HG03135 (cell line): ENCODE results near the gene OR52B2.
A peak's percentile ranks its signal among the peaks of the same experiment; 100 is the strongest.

Source experiments
- ATAC-seq: cut with Tn5 transposase; IDR thresholded peaks from one replicate; pipeline ENCODE4 v1.9.1; 2021; ENCODE audit warnings: mild to moderate bottlenecking, moderate library complexity; ENCODE audit not compliant: unreplicated experiment

OR52B2 gene

DNA sequence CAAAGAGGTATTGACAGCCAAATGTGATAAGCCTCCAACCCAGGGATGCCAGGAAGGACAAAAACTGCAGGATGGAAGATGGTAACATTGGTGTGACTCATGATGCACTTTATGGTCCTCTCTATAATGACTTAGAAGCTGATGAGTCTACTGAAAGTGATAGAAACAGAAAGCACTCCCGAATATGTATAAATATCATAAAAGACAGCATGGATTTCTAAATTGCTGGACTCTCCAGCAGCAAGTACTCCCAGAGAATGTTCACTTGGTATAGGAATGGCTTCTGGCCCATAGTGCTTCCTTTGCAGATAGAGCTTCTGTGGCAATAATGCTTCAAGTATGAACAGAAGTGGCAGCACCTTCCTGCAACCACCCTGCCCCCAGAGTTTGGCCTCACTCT lies at the start of gene OR52B2:
Gene OR52B2, minus strand, starts transcription at position 101 of the 400 bp plus-strand sequence. Its CDS starts 0 bp downstream, at position 101.
- ATAC-seq: no peak

DNA sequence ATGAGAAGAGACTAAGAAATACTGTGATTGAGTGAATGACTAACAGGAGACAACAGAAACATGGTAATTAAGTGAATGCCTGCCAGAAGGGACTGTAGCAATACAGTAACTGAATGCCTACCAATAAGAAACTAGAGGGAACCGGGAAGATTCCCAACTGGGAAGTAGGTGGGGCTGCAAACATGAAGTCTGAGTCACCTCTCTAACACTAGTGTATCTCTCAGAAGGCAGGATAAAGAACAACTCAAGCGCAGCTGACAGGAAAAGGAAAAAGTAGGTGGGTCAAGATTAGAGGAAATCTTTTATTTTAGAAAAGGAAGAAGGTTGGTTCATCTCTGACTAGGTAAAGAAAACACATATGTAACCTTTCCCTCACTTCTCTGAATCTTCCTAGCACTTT lies 49.2 kb upstream of the OR52B2 start:
- no peak for ATAC-seq

DNA sequence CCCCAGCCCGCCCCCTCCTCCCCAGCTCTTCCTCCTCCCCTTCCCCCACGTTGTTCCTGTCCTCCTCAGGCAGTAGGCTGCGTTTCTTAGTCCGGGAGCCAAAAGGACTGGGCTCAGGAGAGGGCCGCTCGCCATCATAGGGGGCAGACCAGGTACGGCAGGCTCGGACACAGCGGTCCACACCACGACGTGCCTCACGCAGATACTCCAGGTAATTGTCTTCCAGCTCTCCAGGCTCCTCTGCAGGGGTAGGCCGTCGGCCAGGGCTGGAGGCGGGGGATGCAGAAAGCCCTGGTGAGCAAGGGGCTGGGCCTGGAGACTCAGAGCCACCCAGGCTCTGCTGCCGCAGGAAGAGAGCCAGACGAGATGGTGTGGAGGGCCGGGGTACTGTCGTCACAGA lies 47.6 kb upstream of the OR52B2 start:
- ATAC-seq: no peak

DNA sequence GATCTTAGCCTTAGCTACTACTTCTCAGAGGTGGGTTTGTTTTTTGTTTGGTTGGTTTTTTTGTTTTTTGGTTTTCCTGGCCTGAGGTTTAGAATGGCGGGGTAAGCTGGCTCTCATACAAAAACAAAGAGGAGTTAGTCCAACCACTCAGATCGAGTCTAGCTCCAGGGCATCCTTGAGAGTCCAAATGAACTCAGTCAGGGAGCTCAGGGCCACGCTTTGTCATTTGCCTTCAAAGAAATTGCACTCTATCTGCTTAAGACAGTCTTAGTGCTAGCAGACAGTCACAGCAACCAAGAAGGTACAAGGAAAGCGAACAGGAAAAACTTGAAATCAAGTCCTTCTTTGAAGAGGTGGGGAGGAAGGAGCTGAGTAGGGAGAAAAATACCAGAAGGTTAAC lies 46.4 kb upstream of the OR52B2 start:
- ATAC-seq: no peak

DNA sequence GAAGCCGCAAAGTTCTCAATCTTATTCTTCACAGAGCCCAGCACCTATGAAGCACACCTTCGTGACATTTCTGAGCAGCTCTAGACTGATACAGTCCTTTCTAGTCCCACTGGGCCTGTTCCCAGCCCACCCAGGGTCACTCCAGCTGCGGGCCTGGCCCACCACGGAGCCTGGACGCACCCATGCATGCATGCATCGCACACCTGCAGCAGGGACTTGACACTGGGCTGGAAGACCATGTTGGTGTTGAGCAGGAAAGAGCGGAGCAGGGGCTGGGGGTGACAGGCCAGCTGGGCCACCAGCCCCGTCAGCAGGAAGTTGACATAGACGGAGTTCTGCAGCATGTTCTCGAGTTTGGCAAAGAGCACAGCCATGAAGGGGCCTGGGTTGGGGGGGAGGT lies 44.4 kb upstream of the OR52B2 start:
- ATAC-seq: no peak

DNA sequence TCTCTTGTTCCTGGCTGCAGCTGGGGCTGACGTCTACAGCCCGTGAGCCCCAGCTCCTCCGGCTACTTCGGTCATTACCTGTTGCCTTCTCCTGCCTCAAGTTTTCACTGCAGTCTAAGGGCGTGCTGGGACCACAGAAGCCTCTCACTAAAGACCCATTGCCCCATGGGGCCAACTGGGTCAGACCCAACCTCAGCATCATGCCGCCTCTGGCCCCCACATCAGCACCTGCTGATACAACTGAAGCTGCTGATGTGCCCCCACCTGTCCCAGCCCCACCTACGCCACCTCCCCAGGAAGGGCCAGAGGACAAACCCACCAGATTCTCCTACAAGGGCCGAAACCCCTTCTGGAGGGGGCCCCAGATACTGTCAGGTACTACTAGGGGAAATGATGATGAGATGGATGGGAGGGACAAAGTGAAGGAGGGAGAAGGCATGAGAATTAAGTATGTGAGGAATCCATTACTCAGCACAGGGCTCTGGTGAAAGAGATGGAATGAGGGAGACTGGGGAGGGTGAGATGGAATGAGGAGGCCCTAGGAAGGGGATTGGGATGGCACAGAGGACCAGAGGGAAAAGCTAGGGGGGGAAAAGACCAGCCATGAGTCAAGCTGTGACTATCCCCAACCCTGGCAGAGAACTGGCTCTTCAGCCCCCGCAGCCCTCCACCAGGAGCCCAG lies 40.3 kb upstream of the OR52B2 start:
- no peak for ATAC-seq

DNA sequence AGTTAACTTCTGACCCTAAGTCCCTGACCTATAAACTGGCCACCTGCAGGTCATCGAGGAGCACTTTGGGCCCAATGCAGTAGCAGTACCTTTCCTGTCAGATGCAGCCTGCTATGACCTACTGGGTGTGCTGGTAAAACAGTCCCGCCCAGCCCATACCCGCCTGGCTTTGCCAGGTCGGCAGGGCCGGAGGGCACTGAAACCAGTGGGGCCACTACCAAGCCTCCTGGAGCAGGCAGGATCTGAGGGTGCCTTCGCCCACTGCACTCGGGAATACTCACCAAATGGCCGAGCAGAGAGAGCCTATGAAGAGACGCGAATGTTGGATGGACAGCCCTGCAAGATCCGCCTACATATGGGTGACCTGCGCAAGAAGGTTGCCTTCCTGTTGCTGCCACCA lies 39.7 kb upstream of the OR52B2 start:
- ATAC-seq: no peak

DNA sequence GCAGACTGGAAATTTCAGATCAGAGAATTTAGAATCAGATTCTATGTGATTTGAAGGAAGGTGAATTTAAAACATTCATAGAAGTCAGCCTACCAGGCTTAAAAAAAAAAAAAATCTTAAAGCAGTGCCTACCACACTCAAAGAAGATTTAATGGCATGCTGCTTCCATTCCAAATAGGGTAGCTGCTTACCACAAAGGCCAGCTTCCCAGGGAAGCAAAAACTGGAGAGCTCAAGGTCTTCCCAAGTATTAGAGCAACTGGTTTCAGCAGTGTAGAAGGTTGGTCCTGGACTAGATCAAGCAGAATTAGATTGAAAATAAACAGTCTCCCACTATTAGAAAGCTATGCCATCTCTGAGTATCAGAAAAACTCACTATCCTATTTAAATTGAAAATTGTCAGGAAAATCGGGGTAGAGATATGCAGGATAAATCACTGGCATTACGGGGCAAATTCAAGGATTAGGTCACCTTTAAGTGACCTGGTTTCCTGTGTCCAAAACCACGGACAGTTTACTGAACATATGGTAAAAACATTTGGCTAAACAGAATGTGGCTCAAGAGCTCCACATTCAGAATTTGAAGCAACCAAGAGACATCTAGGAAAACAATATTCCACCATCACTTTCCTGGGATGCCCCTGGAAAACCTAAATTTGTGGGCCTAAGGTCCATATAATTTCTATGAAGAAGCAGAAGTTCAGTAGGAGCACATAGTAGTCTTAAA lies 36.5 kb upstream of the OR52B2 start:
- no peak for ATAC-seq

DNA sequence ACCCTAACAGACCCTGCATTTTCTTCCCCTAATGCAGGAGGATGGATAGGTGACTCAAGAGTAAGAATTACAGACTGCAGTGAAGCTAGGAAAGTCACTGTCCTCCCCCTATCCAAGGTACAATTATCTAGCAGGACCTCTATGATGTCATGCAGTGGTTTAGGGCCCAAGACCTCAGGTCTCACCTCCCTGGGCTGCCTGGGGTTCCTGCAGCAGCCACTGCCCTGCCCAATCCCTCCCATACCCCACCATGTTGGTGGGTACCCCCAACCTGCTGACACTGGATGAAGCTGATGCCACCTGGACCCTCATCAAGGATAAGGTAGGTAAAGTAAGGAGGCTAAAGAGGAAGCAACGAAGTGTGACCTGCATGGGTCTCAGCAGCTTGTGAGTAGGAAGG lies 35.2 kb upstream of the OR52B2 start, which contains the start of gene C11orf42:
Gene C11orf42, plus strand, starts transcription at position 192 of the 400 bp plus-strand sequence. Its CDS starts 59 bp downstream, at position 251.
- no peak for ATAC-seq

DNA sequence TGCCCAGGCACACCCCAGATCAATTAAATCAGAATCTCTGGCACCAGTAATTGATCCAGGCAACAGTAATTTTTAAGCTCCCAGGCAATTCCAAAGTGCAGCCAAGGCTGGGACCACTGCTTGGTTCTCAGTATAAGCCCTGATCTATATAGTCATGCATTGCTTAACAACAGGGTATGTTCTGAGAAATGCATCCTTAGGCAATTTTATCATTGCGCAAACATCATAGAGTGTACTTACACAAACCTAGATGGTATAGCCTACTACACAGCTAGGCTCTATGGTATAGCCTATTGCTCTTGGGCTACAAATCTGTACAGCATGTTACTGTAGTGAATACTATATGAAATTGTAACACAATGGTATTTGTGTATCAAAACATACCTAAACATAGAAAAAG lies 34.6 kb upstream of the OR52B2 start:
- ATAC-seq: no peak

DNA sequence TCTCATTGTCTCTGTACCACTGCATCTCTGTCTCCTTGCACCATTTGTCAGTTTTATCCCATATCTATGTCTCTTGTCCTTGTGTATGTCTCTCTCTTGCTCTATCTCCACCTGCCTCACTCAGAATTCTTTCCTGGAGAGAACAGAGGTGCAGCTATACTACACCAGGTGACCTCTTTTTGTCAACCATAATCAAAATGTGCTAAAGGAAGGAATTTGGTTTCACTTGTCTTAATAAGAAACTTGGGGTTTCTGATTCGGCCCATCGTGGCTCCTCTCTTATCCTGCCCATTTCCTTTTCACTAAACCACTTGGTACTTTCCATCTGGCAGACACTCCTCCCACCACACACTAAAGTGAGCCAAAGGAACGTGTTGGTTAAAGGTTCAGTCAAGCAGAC lies 33.2 kb upstream of the OR52B2 start:
- peak; percentile 82 for ATAC-seq

DNA sequence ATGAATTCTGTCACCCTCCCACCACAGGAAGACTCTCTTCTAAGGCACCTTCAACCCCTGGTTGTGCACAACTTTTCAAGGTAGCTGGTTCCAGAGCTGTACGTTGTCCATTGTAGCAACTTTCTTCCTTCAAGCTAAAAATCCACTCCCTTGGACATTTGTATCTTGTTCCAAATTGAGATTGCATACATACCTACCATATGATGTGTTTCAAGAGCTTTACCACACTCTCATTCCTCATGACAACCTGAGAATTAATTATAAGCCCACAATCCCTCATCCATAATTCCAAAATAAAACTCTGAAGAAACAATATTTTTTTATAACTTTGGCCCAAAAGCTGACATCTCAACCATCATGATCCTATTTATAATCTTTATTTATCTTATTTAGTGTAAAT lies 31.9 kb upstream of the OR52B2 start:
- no peak for ATAC-seq

DNA sequence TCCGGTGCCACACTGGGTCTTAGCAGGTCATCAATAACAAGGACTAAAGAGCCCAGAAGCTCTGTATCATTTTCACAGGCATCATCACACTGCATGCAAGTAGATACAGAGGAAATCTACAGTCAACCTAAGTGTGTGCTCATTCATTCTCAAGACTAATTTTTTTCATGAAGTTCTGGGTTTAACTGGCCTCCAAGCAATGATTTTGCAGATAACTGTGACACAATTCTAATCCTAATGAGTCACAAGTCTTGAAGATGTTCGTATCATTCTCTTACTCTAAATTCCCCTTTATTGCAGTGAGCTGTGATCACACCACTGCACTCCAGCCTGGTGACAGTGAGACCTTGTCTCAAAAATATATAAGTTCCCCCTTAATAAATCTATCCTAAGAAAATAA lies 31.4 kb upstream of the OR52B2 start:
- ATAC-seq: no peak

DNA sequence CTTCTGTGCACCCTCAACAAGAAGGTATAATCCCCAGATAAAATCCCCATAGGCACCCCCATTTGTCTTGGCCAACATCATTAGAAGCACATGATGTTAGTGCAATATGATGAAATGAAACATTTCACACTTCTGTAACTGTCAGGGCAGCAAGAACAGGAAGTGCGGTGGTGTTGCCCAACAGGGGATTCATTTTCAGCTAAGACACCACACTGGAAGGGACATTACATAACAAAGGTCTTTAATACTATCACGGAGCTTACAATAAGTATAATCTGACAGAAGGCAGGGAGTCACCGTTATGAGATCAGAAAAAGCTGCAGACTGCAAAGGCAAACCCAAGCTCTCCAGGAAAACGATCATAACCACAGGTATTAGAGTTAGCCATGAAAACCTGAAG lies 30.8 kb upstream of the OR52B2 start:
- no peak for ATAC-seq

DNA sequence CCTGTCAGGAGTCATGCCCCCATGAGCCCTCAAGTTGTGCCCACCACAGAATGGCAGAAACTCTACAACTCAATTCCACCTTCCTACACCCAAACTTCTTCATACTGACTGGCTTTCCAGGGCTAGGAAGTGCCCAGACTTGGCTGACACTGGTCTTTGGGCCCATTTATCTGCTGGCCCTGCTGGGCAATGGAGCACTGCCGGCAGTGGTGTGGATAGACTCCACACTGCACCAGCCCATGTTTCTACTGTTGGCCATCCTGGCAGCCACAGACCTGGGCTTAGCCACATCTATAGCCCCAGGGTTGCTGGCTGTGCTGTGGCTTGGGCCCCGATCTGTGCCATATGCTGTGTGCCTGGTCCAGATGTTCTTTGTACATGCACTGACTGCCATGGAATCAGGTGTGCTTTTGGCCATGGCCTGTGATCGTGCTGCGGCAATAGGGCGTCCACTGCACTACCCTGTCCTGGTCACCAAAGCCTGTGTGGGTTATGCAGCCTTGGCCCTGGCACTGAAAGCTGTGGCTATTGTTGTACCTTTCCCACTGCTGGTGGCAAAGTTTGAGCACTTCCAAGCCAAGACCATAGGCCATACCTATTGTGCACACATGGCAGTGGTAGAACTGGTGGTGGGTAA lies 29.2 kb upstream of the OR52B2 start, which contains the start of gene OR52W1:
Gene OR52W1, plus strand, starts transcription at position 51 of the 637 bp plus-strand sequence. Its CDS starts 0 bp downstream, at position 51.
- no peak for ATAC-seq

DNA sequence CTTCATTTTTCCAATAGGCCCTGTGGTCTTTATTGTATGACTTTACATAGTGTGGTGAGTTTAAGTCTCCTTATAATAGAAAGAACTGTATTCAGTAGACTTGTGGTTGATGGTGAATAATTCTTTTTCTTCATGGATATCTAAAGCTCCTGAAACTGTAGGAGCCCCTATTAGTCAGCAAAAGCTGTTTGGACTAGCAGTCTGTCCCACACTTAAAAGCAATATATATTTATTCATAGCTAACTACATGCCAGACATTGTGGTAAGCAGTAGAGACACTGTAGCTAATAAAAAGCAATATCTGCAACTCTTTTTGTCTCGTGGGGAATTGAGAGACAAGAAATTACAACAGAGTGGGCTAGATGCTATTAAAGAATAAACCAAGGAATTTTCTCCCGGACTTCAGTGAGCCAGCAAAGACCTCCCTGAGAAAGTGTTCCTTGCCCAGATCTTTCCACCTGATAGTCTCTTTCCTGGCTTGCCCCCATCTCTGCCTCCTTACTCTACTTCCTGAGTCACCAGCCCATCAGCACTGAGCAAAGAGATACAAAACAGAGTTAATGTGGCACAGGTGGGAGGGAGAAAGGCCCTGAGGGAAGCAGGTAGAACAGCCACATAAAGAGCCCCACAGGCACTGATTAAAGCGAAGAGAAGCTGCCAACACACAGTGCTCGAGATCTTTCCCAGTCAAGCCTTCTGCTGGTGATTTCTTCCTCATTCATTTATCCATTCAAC lies 27.5 kb upstream of the OR52B2 start:
- no peak for ATAC-seq

DNA sequence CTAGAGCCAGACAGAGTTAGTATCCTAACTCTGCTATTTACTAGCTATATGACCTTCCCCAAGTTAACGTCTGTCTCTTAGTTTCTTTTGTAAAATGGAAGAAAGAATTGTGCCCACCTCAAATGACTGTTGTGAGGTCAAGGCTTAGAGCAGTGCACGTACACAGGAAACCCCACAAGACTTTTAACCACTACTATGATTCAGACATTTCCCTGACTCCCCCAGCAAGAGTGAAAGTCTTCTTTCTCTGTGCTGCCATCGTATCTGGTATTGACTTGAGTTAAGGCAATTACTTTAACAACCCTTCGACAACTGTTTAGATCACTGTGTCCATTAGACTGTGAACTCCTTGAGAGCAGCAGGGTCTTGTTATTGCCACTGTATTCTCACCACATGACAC lies 26.3 kb upstream of the OR52B2 start:
- ATAC-seq: no peak

DNA sequence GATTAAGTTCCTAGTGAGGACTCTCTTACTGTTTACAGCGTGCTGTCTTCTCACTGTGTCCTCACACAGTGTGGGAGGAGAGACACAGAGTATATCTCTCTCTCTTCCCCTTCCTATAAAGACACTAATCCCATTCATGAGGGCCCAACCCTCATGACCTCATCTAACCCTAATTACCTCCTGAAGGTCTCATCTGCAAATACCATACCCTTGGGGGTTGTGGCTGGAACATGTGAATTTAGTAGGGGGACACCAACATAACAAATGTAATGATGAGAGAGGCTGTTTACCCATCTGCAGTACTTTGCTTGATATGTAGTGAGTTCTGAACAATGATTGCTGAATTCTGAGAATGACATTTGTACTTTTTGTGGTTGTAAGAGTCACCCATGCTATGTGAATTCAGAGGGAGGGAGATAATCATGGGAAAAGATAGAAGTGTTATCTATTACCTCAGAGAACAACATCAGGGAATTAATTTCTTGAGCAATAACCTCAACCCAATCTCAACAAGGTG lies 24.0 kb upstream of the OR52B2 start:
- no peak for ATAC-seq

DNA sequence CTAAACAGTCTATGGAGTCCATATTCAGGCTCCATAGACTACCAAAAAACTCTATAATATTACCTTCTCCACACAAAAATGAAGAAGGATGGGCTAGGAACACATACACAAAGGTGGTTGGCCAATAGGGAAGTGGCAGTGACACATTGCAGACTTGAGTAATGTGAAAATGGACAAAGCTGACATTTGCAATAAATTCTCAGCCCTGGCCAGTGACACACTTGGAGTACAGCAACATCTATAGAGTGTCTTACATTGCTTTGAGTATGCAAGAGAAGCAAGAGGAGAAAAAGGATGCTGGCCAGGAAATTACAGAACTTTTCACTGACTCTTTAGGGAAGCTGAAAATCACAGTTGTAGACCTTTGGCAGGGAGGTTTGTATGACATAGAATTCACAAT lies 21.6 kb upstream of the OR52B2 start:
- ATAC-seq: no peak

DNA sequence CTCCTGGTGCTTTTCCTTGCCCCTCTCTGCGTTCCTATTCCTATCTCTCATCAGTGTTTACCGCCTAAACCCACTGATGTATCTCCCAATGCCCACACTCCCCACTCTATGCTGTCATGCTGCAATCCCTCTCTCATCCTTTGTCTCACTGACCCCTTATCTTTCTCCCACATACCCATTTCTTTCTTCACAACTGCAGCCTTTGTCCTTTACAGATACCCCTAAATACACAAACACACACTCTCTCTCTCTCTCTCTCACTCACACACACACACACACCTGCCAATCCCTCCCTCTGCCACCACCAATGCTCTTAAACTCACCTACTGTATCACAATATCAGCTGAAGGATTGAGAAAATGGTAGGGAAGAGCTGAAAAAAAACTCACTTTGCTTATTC lies 5.3 kb upstream of the OR52B2 start:
- ATAC-seq: no peak
